Subcutaneous abdominal adipose tissue (tissue), 5 donors: ENCODE results near the gene PCDHGB7.

Experiments used
- H3K27ac ChIP-seq: one replicate; pipeline ENCODE4 v1.7.0; 2013; ENCODE audit warnings: low read depth, mild to moderate bottlenecking, inconsistent platforms, low read length, moderate library complexity
- H3K27me3 ChIP-seq, 5 donors: one replicate each; pipeline ENCODE4 v1.7.0; 2013; ENCODE audit warnings: low read length in 5 of 5, inconsistent platforms in 1 of 5; ENCODE audit not compliant: control insufficient read depth in 5 of 5, insufficient read depth in 4 of 5
- H3K36me3 ChIP-seq, 5 donors: one replicate each; pipeline ENCODE4 v1.7.0; 2013; ENCODE audit warnings: low read length in 5 of 5; ENCODE audit not compliant: control insufficient read depth in 5 of 5, insufficient read depth in 5 of 5
- H3K4me1 ChIP-seq, 5 donors: one replicate each; pipeline ENCODE4 v1.7.0; 2013; ENCODE audit warnings: low read length in 5 of 5, mild to moderate bottlenecking in 3 of 5, moderate library complexity in 1 of 5; ENCODE audit not compliant: control insufficient read depth in 5 of 5, insufficient read depth in 5 of 5
- H3K4me3 ChIP-seq, 5 donors: one replicate each; pipeline ENCODE4 v1.7.0; 2013; ENCODE audit warnings: low read length in 5 of 5, low read depth in 1 of 5
- H3K9ac ChIP-seq, 5 donors: one replicate each; pipeline ENCODE4 v1.7.0; 2013; ENCODE audit warnings: low read length in 5 of 5, mild to moderate bottlenecking in 4 of 5, moderate library complexity in 3 of 5
- H3K9me3 ChIP-seq, 5 donors: one replicate each; pipeline ENCODE4 v1.7.0; 2013; ENCODE audit warnings: low read length in 5 of 5; ENCODE audit not compliant: control insufficient read depth in 5 of 5
- donor health status: healthy.
- donor health status: healthy.
- donor health status: healthy.
- donor health status: healthy.
- donor health status: healthy.

PCDHGB7 gene

GRCh38 chr5:141465351-141465750, 47.9 kb downstream of the PCDHGB7 start:
- Histone ChIP-seq H3K36me3 (peaks cover 0 to 2% (median 0%) of the 10 kb centered on the region in 5 donors), H3K9me3 (no peaks in the 10 kb centered on the region), H3K27ac (no peak overlapping the region), H3K27me3 (no peaks in the 10 kb centered on the region), H3K4me3 (no peak overlapping the region), H3K4me1 (no peaks in the 10 kb centered on the region), H3K9ac (no peak overlapping the region)
